ENCODE data around the gene MAP3K7CL. TPM values are rescaled to one million over a fixed set of nuclear protein-coding genes. Genes with fewer than 3 reads are reported as not detected.

Gene MAP3K7CL
- total and polyA plus RNA-seq, 2 of the 8 experiments (the other 6 are each of a cell fraction or from before 2014, with no cell fraction given): not detected

DNA sequence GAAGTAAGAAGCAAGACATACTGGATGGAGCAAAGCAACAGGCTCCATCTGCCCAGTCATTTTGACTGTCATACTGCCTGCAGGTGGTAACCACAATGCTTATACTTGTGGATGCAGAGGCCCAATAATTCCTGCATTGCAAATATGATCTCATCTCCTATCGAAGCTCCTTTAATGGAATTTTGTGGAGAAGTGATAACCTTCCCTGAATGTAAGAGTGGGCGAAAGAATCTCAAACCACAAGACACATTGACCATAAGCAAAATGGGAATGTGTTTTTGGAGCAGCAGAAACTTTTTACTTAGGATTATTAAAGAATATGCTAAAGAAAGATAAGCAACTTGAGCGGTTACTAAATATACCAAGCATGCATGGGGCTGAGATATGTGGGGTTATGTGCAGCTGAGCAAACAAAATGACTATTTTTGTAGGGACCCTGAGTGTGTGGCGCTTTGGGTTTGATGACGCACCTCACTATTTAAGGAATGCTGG is 90.9 kb downstream of the MAP3K7CL start:
- H4K20me1 ChIP-seq (replicated peaks in 1 of 2; ENCODE audit: control insufficient read depth in 1 of 2, insufficient read depth in 2 of 2, low read length in 2 of 2): no peaks in the 10 kb centered on the region
- H2BK15ac ChIP-seq (ENCODE audit: low read length): no peak overlapping the region
- H3K9ac ChIP-seq (replicated peaks in 1 of 4; ENCODE audit: extremely low read depth in 1 of 4, low read depth in 3 of 4, low read length in 3 of 4): no peak overlapping the region
- ChIA-PET POLR2A (ENCODE audit: partially characterized antibody) (no interaction called here), CTCF (ENCODE audit: partially characterized antibody) (no interaction called here)
- FAIRE-seq: no peak
- H2BK120ac ChIP-seq (replicated peaks; ENCODE audit: low read depth, low read length): no peak overlapping the region
- no peak overlapping the region for H3K18ac ChIP-seq (ENCODE audit: extremely low read depth, low read length)
- no peaks in the 10 kb centered on the region for H3K79me1 ChIP-seq (ENCODE audit: low read depth, low read length)
- no peak overlapping the region for H2BK12ac ChIP-seq (ENCODE audit: low read depth, low read length)
- no peaks in the 10 kb centered on the region for H3K79me2 ChIP-seq (ENCODE audit: control insufficient read depth in 1 of 2, insufficient read depth in 2 of 2, low read length in 2 of 2)
- H4K5ac ChIP-seq (ENCODE audit: insufficient read length, low read depth, low read length): no peak overlapping the region
- no peak overlapping the region for H3K4ac ChIP-seq (replicated peaks; ENCODE audit: insufficient read length, low read depth, low read length)
- no peak overlapping the region for H3K56ac ChIP-seq (replicated peaks; ENCODE audit: insufficient read length, low read depth, low read length)
- H3K9me3 ChIP-seq (ENCODE audit: insufficient read depth in 2 of 2, low read depth in 1 of 2, low read length in 1 of 2): no peaks in the 10 kb centered on the region
- no peak overlapping the region for H3K4me2 ChIP-seq (ENCODE audit: insufficient read depth in 1 of 2, low read depth in 2 of 2, low read length in 2 of 2)
- no peak for DNase-seq (ENCODE audit: low read depth in 1 of 2, low spot score in 2 of 2)
- no peak overlapping the region for H4K91ac ChIP-seq (replicated peaks; ENCODE audit: insufficient read length, low read length)
- no peak overlapping the region for H3K23ac ChIP-seq (ENCODE audit: insufficient read length)
- no peak overlapping the region for H2AFZ ChIP-seq (ENCODE audit: low read length)
- 92% methylated on average over 5 of the region's 5 CpGs; no CpG with 5 or more reads in 1 of the 2 experiments for WGBS, 2 experiments (ENCODE audit: extremely low coverage in 1 of 2, insufficient coverage in 1 of 2, insufficient read length in 1 of 2, insufficient replicate concordance in 2 of 2, low coverage in 1 of 2, low lambda C conversion rate in 2 of 2, missing lambda C conversion rate in 1 of 2)
- no peak overlapping the region for H2BK5ac ChIP-seq (ENCODE audit: low read depth, low read length)
- H3K27ac ChIP-seq (ENCODE audit: low read depth, low read length): no peak overlapping the region
- H3K23me2 ChIP-seq (ENCODE audit: low read depth, low read length): no peaks in the 10 kb centered on the region; the same call in 1 of the 2 replicates
- H3K14ac ChIP-seq (ENCODE audit: insufficient read length): no peak overlapping the region
- H3K4me3 ChIP-seq (ENCODE audit: extremely low read depth in 1 of 4, insufficient read depth in 2 of 4, low read depth in 3 of 4, low read length in 4 of 4): no peak overlapping the region
- no peak overlapping the region for H2BK20ac ChIP-seq (ENCODE audit: low read length)
- H3K36me3 ChIP-seq (ENCODE audit: control insufficient read depth in 2 of 4, insufficient read depth in 4 of 4, low read length in 3 of 4): no peaks in the 10 kb centered on the region
- H3K4me1 ChIP-seq (replicated peaks in 1 of 4; ENCODE audit: control insufficient read depth in 3 of 4, insufficient read depth in 4 of 4, low read length in 3 of 4): no peaks in the 10 kb centered on the region
- no peak overlapping the region for H4K8ac ChIP-seq (ENCODE audit: extremely low read depth, insufficient read depth, low read length)
- no peaks in the 10 kb centered on the region for H3K27me3 ChIP-seq (replicated peaks in 1 of 4; ENCODE audit: control insufficient read depth in 3 of 4, extremely low read depth in 1 of 4, insufficient read depth in 3 of 4, low read length in 3 of 4)
- H2AK5ac ChIP-seq (ENCODE audit: low read depth, low read length): no peak overlapping the region
- TF ChIP-seq RNF2 (IDR thresholded peaks at IDR 0.05; ENCODE audit: borderline replicate concordance, low read depth, low read length, missing control alignments, poor library complexity, severe bottlenecking): no peak
- TF ChIP-seq CHD1 (IDR thresholded peaks at IDR 0.05; ENCODE audit: low read depth, low read length): no peak
- no peak for TF ChIP-seq JUND (IDR thresholded peaks at IDR 0.05; ENCODE audit: low read length)
- TF ChIP-seq CBX8 (IDR thresholded peaks at IDR 0.05; ENCODE audit: borderline replicate concordance, low read depth, low read length): no peak
- TF ChIP-seq JUN (IDR thresholded peaks at IDR 0.05; ENCODE audit: low read depth, low read length): no peak
- no peak for TF ChIP-seq BACH1 (IDR thresholded peaks at IDR 0.05; ENCODE audit: low read length)
- TF ChIP-seq, protein P1, sequence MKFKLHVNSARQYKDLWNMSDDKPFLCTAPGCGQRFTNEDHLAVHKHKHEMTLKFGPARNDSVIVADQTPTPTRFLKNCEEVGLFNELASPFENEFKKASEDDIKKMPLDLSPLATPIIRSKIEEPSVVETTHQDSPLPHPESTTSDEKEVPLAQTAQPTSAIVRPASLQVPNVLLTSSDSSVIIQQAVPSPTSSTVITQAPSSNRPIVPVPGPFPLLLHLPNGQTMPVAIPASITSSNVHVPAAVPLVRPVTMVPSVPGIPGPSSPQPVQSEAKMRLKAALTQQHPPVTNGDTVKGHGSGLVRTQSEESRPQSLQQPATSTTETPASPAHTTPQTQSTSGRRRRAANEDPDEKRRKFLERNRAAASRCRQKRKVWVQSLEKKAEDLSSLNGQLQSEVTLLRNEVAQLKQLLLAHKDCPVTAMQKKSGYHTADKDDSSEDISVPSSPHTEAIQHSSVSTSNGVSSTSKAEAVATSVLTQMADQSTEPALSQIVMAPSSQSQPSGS (IDR thresholded peaks at IDR 0.05; ENCODE audit: low read length): no peak
- no peak for TF ChIP-seq CEBPB (IDR thresholded peaks at IDR 0.05; ENCODE audit: low read depth, low read length)
- no peak for TF ChIP-seq NRF1 (IDR thresholded peaks at IDR 0.05; ENCODE audit: low read depth, low read length)
- no peak for TF ChIP-seq TBP (IDR thresholded peaks at IDR 0.05; ENCODE audit: low read depth, low read length)
- TF ChIP-seq TEAD4 (IDR thresholded peaks at IDR 0.05; ENCODE audit: low read depth, low read length): no peak
- no peak for TF ChIP-seq KDM5A (IDR thresholded peaks at IDR 0.05; ENCODE audit: low read length)
- TF ChIP-seq GABPA (IDR thresholded peaks at IDR 0.05; ENCODE audit: borderline replicate concordance, insufficient read depth, low read length): no peak
